HepG2 (cell line): Measurements from ENCODE around the gene WNT3. TPM values are rescaled to one million over a fixed set of nuclear protein-coding genes. Genes with fewer than 3 reads are reported as not detected.

ENCODE experiments used
- ARID3A ChIP-seq: IDR thresholded peaks from 2 replicates; pipeline ENCODE4 v1.6.1; 2012; ENCODE audit warnings: low read depth, low read length, improper control_type of control experiment
- ATF2 ChIP-seq: sonication (generic); formaldehyde crosslinking; IDR thresholded peaks from 2 replicates; pipeline ENCODE4 v1.4.0; 2020; ENCODE audit warnings: missing genetic modification reagents
- CHD4 ChIP-seq: fragments of 200-600 bp; sonication (generic); IDR thresholded peaks from 2 replicates; pipeline ENCODE4 v1.7.0; 2017; ENCODE audit warnings: mild to moderate bottlenecking, low read length, borderline replicate concordance
- ETS1 ChIP-seq: sonication (generic); formaldehyde crosslinking; IDR thresholded peaks from 2 replicates; pipeline ENCODE4 v1.4.0; 2020; ENCODE audit warnings: missing genetic modification reagents
- FOXC1 ChIP-seq: sonication (generic); formaldehyde crosslinking; IDR thresholded peaks from 2 replicates; pipeline ENCODE4 v1.8.0; 2022; ENCODE audit warnings: mild to moderate bottlenecking, missing genetic modification reagents, borderline replicate concordance
- KAT7 ChIP-seq: IDR thresholded peaks from 2 replicates; pipeline ENCODE4 v1.6.1; 2018; ENCODE audit warnings: borderline replicate concordance, missing compliant biosample characterization
- NFATC3 ChIP-seq: sonication (generic); formaldehyde crosslinking; IDR thresholded peaks from 2 replicates; pipeline ENCODE4 v1.5.1; 2020; ENCODE audit warnings: mild to moderate bottlenecking, missing genetic modification reagents
- SALL1 ChIP-seq: sonication (generic); formaldehyde crosslinking; IDR thresholded peaks from 2 replicates; pipeline ENCODE4 v1.8.0; 2022; ENCODE audit warnings: mild to moderate bottlenecking, missing genetic modification reagents
- SIN3A ChIP-seq: IDR thresholded peaks from 2 replicates; pipeline ENCODE4 v1.6.1; 2011; ENCODE audit warnings: low read depth, mild to moderate bottlenecking, control low read depth, low read length, borderline replicate concordance
- SNAI1 ChIP-seq: sonication (generic); formaldehyde crosslinking; IDR thresholded peaks from 2 replicates; pipeline ENCODE4 v1.5.0; 2020; ENCODE audit warnings: mild to moderate bottlenecking, missing genetic modification reagents, borderline replicate concordance
- TFDP1 ChIP-seq: IDR thresholded peaks from 2 replicates; pipeline ENCODE4 v1.6.1; 2016; ENCODE audit warnings: missing compliant biosample characterization, missing genetic modification reagents, borderline replicate concordance
- THRA ChIP-seq: sonication (generic); formaldehyde crosslinking; IDR thresholded peaks from 2 replicates; pipeline ENCODE4 v1.4.0; 2020; ENCODE audit warnings: missing genetic modification reagents, borderline replicate concordance
- ZBTB21 ChIP-seq: sonication (generic); formaldehyde crosslinking; IDR thresholded peaks from 2 replicates; pipeline ENCODE4 v1.4.0; 2020; ENCODE audit warnings: missing genetic modification reagents
- ZNF160 ChIP-seq: sonication (generic); formaldehyde crosslinking; IDR thresholded peaks from 2 replicates; pipeline ENCODE4 v1.8.0; 2022; ENCODE audit warnings: mild to moderate bottlenecking, inconsistent platforms, missing genetic modification reagents
- ZNF354B ChIP-seq: sonication (generic); formaldehyde crosslinking; IDR thresholded peaks from 2 replicates; pipeline ENCODE4 v1.8.0; 2022; ENCODE audit warnings: mild to moderate bottlenecking, missing genetic modification reagents
- ZNF546 ChIP-seq: sonication (generic); formaldehyde crosslinking; conservative IDR thresholded peaks from 2 replicates; pipeline ENCODE4 v1.8.1; 2023; ENCODE audit warnings: mild to moderate bottlenecking, missing genetic modification reagents
- ZNF790 ChIP-seq: sonication (generic); formaldehyde crosslinking; IDR thresholded peaks from 2 replicates; pipeline ENCODE4 v1.8.0; 2022; ENCODE audit warnings: missing genetic modification reagents, mild to moderate bottlenecking, borderline replicate concordance
- ZNF839 ChIP-seq: sonication (generic); formaldehyde crosslinking; IDR thresholded peaks from 2 replicates; pipeline ENCODE4 v1.4.0; 2020; ENCODE audit warnings: missing genetic modification reagents, mild to moderate bottlenecking, borderline replicate concordance
- ZNF841 ChIP-seq: sonication (generic); formaldehyde crosslinking; IDR thresholded peaks from 2 replicates; pipeline ENCODE4 v1.8.1; 2023; ENCODE audit warnings: missing genetic modification reagents, borderline replicate concordance
- polyA plus RNA-seq, 8 experiments: library from polyadenylated mRNA; depleted of rRNA in 3 of 8; stranded (reverse) in 7 of 8; unstranded in 1 of 8; fragments of >200 nt; fragmentation: Illumina TruSeq in 4 of 8; extraction: Trizol in 4 of 8; gene quantifications; 2 replicates each; pipeline versions ENCODE4 v1.2.1 to v1.2.3, GENCODE V29; 2011 to 2016; ENCODE audit warnings: low read depth in 4 of 8, missing spikeins in 1 of 8, mixed read lengths in 1 of 8; ENCODE audit not compliant: insufficient read depth in 1 of 8
- total RNA-seq, 5 experiments: library from RNA; depleted of rRNA; stranded (reverse); fragments of >200 nt; fragmentation: Illumina TruSeq; extraction: Trizol; gene quantifications; 2 replicates each; pipeline ENCODE4 v1.2.3, GENCODE V29; 2016; ENCODE audit warnings: low read depth in 1 of 5

The WNT3 gene
- total and polyA plus RNA-seq, 2 of the 13 experiments (the other 11 are each of a cell fraction or from before 2014, with no cell fraction given), result 8.5 to 10.3 TPM

- TF ChIP-seq ETS1, result no peak
- TF ChIP-seq ZNF790 (CRISPR knock-in tag), result no peak
- TF ChIP-seq ARID3A, result no peak
- TF ChIP-seq ZNF160, result no peak
- TF ChIP-seq ZNF546 (CRISPR knock-in tag), result peak; percentile 47; the same call in 1 of the 2 replicates
- 0 out of 2 replicates have a peak, but pooled peaks have one; percentile 9 for TF ChIP-seq FOXC1 (CRISPR knock-in tag)
- no peak for TF ChIP-seq SIN3A
- no peak for TF ChIP-seq ZNF839
- TF ChIP-seq ATF2 (CRISPR knock-in tag), result no peak
- TF ChIP-seq TFDP1, result no peak
- TF ChIP-seq THRA (CRISPR knock-in tag), result peak; percentile 49; the same call in 1 of the 2 replicates
- TF ChIP-seq NFATC3, result no peak
- no peak for TF ChIP-seq ZNF841 (CRISPR knock-in tag)
- no peak for TF ChIP-seq ZNF354B (CRISPR knock-in tag)
- no peak for TF ChIP-seq KAT7
- TF ChIP-seq SALL1 (CRISPR knock-in tag), result no peak; the same call in none of the 2 replicates
- TF ChIP-seq ZBTB21 (CRISPR knock-in tag), result no peak
- TF ChIP-seq SNAI1 (CRISPR knock-in tag), result no peak
- TF ChIP-seq CHD4, result no peak
Observed at GRCh38 chr17:46782250-46782953, 36.1 kb downstream of the WNT3 start (continued).
